AG04449 (cell line): ENCODE data around the gene BAIAP2.

ENCODE experiments used
- CTCF ChIA-PET: fragments of 350-600 bp; formaldehyde crosslinking; extraction: SDS; loops from one replicate; lab custom pipeline; 2021; ENCODE audit warnings: antibody characterized with exemption; lab: Yijun Ruan, JAX
- POLR2A ChIA-PET: fragments of 400-600, 350-600 bp; formaldehyde crosslinking; extraction: SDS; loops from one replicate; lab custom pipeline; 2020; ENCODE audit warnings: antibody characterized with exemption, inconsistent platforms; lab: Yijun Ruan, JAX
- DNase-seq: peaks from one replicate; pipeline ENCODE4 v3.0.0-alpha.2; 2010; ENCODE audit warnings: low read depth, low spot score
- H3K4me3 ChIP-seq: 2 replicates; pipeline ENCODE4 v1.5.1; 2011; ENCODE audit warnings: low read depth, mild to moderate bottlenecking, control low read depth, low read length
- TF ChIP-seq, protein P1 (sequence below): IDR thresholded peaks from one replicate; pipeline ENCODE4 v1.5.1; 2011; ENCODE audit warnings: mild to moderate bottlenecking, moderate library complexity, low read length, control low read depth, inconsistent platforms; ENCODE audit not compliant: insufficient read depth; ENCODE audit errors: missing control alignments

Gene BAIAP2

DNA sequence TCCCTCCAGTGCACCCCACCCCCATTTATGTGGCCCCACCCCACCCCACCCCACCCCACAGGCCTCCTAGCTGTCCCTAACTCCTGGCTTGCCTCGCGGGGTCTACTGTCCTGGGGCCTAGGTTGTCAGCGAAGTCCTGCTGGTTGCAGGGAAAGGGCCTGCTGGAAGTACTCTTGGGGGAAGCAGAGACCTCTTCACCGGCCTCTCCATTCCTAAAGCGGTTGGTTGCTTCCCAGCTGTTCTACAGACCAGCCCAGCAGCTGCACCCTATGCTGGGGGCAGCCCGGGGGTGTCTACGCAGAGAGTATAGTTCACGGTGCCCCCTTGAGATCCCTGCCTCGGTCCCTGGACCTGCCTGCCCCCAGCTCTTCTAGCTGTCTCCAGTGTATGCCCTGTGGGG, 56.2 kb downstream of the BAIAP2 start:
- ChIA-PET POLR2A (no interaction called here), CTCF (interaction anchor here (1.5 to 1.7 kb wide), 2 partner anchors 8 to 67 kb away, joined by 5 to 7 read pairs; no protein-coding TSS in a partner anchor)
- no peak overlapping the region for H3K4me3 ChIP-seq
- DNase-seq, result no peak
- TF ChIP-seq, protein P1, sequence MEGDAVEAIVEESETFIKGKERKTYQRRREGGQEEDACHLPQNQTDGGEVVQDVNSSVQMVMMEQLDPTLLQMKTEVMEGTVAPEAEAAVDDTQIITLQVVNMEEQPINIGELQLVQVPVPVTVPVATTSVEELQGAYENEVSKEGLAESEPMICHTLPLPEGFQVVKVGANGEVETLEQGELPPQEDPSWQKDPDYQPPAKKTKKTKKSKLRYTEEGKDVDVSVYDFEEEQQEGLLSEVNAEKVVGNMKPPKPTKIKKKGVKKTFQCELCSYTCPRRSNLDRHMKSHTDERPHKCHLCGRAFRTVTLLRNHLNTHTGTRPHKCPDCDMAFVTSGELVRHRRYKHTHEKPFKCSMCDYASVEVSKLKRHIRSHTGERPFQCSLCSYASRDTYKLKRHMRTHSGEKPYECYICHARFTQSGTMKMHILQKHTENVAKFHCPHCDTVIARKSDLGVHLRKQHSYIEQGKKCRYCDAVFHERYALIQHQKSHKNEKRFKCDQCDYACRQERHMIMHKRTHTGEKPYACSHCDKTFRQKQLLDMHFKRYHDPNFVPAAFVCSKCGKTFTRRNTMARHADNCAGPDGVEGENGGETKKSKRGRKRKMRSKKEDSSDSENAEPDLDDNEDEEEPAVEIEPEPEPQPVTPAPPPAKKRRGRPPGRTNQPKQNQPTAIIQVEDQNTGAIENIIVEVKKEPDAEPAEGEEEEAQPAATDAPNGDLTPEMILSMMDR, result no peak

DNA sequence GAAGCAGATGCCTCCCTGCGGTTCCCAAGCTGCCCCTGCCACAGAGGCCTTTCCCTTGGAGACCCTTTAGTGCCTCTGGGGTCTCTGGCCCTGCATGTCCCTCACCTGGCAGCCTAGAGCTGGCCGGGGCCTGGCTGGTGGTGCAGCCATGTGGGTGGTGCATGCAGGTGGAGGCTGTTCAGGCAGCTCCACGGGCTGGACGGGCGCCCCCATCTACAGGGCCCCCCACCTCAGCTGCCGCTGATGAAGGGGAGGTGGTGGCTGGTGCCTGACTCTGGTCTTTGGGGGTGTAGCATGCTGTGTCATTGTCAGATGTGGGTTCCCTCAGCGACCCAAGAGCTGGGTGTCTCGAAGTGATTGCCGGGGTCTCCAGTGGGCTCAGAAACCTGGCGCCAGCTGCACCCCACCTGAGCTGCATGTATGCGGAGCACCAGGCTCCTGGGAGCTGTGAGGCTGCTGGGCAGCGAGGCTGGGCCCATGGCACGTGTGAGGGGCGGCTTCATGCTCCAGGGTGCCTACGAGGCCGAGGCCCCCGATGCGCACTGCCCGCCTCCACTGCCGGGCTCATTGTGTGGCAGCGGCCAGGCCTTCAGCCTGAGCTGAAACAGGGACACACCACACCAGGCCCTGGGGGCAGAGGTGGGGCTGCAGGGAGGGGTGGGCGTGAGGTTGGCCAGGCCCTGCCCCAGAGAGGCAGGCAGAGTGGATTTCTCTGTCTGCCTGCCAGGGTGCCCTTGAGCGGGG, 57.0 kb downstream of the BAIAP2 start:
- CTCF ChIA-PET, result interaction anchor here (0.8 to 2.0 kb wide), 3 partner anchors 10 to 68 kb away, joined by 3 to 7 read pairs (median 7); no protein-coding TSS in a partner anchor
- POLR2A ChIA-PET, result no interaction called here

DNA sequence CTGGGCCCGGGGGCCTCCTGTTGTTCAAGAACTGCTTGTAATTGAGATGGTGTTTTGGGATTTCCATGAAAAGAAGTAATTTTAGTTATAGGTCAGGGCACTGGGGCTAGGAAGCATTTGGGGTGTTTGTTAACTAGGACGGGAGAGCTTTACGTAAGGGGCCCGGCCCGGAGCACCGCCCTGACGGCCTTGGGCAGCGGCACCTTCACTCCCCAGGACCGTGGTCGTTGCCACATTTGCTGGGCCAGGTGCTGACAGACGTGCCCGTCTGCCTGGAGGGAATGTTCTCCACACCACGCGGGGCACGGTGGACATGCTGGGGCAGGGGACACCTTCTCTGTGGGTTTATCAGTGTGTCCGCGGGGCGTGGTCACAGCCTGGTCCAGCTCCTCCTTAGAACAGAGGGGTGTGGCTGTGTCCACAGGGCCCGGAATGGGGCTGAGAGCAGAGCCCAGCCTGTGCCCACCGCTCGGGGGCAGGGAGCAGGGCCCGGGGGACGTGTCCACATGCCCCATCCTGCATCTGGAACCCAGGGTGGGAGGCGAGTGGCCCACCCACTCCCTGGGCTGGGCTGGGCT, 57.7 kb downstream of the BAIAP2 start:
- no peak overlapping the region for H3K4me3 ChIP-seq
- ChIA-PET CTCF (interaction anchor here (0.8 to 2.0 kb wide), 3 partner anchors 9 to 69 kb away, joined by 3 to 7 read pairs (median 7); no protein-coding TSS in a partner anchor), POLR2A (no interaction called here)
- TF ChIP-seq, protein P1, result no peak
- DNase-seq, result no peak

More for the DNA sequence above, 57.0 kb downstream of the BAIAP2 start:
- DNase-seq, result no peak
- TF ChIP-seq, protein P1, result no peak
- H3K4me3 ChIP-seq, result no peak overlapping the region

DNA sequence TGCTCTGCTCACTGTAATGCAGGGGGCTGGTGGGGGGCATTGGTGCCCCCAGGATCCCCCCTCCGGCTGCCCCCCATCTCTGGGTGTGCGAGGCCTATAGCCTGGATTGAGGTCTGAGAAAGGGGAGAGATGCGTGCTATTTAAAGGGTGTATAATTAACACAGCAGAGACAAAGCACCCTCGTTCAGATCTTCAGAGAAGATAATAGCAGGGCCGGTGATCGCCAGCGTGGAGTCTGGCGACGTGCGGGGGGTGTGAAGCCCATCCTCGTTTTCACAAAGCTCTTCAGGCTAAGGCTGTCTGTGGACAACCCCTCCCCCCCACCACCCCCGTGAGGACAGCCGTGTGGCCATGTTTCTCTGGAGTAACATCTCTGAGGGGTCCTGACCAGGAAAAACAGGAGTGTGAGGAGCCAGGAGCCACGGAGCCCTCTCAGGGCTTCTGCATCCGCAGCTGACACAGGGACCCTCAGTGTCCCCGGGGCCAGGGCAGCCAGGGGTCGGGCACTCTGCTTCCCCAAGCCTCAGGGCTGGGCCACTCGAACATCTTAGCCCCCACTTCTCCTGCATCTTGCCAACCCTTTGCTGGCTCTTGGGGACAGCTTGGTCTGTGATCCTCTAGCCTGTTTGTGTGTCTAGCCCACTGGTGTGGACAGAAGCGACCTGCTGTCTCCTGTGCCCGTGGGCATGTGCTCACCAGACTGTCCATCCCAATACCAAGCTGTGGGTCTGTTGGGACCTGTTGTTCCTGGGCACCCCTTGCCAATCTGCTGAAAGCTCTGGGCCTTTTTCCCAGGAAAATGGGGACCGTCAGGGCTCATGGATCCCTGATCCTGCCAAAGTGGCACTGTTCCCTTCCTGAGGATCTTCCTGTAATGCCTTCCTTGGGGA, 58.9 kb downstream of the BAIAP2 start:
- DNase-seq, result no peak
- TF ChIP-seq, protein P1, result no peak
- CTCF ChIA-PET, result interaction anchor here (1.0 to 7.8 kb wide), 11 partner anchors 8 to 105 kb away, joined by 3 to 178 read pairs (median 5); partner anchors contain the start of gene CHMP6
- POLR2A ChIA-PET, result interaction anchor here (1.3 kb wide), 1 partner anchor 59 kb away, joined by 4 read pairs; the partner anchor contains the start of gene BAIAP2
- no peak overlapping the region for H3K4me3 ChIP-seq

DNA sequence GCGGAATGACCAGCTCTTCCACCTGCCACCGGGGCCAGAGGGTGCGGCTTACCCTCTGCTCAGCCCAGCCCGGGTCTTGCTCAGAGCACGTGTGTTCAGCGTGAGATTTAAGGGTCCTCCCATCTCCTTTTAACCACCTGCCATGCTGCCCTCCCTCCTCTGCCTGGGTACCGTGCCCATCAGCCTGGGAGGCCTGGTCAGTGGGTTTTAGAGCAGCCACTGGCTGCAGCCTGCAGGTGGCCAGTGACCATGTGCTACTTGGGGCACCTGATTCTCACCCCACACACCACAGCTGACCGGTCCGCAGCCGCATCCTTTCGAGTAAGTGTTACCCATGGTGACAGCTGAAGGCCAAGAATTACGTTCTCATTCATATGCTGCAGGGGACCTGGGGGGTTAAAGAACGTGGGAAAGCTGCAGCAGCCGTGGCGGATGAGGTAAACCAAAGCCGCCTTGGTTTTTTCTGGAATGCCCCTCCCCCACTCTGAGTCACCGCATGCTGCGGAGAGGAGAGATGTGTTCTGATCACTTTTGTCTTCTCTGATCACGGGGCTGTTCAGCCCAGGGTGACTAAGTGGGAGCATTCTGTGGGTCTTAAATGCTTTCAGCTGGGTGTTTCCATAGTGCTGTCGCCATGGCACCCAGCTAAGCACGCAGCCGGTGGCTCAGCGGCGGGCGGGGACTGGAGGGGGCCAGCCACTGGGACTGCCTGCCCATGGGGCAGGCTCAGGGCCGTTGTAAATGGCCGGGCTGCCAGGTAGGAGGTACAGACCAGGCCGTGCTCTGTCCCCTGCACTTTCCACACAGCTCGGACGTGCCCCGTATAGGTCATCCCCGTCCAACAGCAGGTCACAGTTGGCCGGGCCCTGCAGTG, 59.8 kb downstream of the BAIAP2 start:
- ChIA-PET CTCF (interaction anchor here (0.6 to 7.8 kb wide), 16 partner anchors 9 to 200 kb away, joined by 3 to 178 read pairs (median 4); partner anchors contain the start of gene CHMP6), POLR2A (interaction anchor here (1.3 to 1.5 kb wide), 3 partner anchors 30 to 59 kb away, joined by 4 to 8 read pairs (median 5); partner anchors contain the start of gene BAIAP2)
- TF ChIP-seq, protein P1, result no peak
- DNase-seq, result peak; percentile 98
- peak overlapping the region; percentile 27 for H3K4me3 ChIP-seq
